ENCODE measurements around the gene XPNPEP1.
"Not testable (repeated sequence)": the region's sequence is repeated elsewhere in the genome, so short reads cannot be mapped to it uniquely, and the experiment has no call there.

The XPNPEP1 gene

GRCh38 chr10:109924087-109924486 lies 776 bp upstream of the XPNPEP1 start:
- DNase-seq (ENCODE audit: low read depth in 3 of 3): no peak

- DNase-seq (ENCODE audit: low read depth in 3 of 3): no peak
Measured at GRCh38 chr10:109922358-109922975, 844 bp downstream of the XPNPEP1 start.

- DNase-seq (ENCODE audit: low read depth in 3 of 3): no peak
Measured at GRCh38 chr10:109920016-109920415, 3.3 kb downstream of the XPNPEP1 start.

GRCh38 chr10:109919220-109919619 lies 4.1 kb downstream of the XPNPEP1 start:
- DNase-seq (ENCODE audit: low read depth in 3 of 3): no peak

GRCh38 chr10:109918707-109919106 lies 4.6 kb downstream of the XPNPEP1 start:
- not testable (repeated sequence) for DNase-seq (ENCODE audit: low read depth in 3 of 3)

GRCh38 chr10:109915566-109915965 lies 7.7 kb downstream of the XPNPEP1 start:
- no peak for DNase-seq (ENCODE audit: low read depth in 3 of 3)

GRCh38 chr10:109914966-109915365 lies 8.3 kb downstream of the XPNPEP1 start:
- DNase-seq (ENCODE audit: low read depth in 3 of 3): no peak

GRCh38 chr10:109913306-109913892 lies 9.9 kb downstream of the XPNPEP1 start:
- DNase-seq (ENCODE audit: low read depth in 3 of 3): no peak

GRCh38 chr10:109912335-109913281 lies 10.7 kb downstream of the XPNPEP1 start:
- no peak for DNase-seq (ENCODE audit: low read depth in 3 of 3)

- DNase-seq (ENCODE audit: low read depth in 3 of 3): no peak
Measured at GRCh38 chr10:109911903-109912302, 11.4 kb downstream of the XPNPEP1 start.

- no peak for DNase-seq (ENCODE audit: low read depth in 3 of 3)
Measured at GRCh38 chr10:109906316-109906715, 17.0 kb downstream of the XPNPEP1 start.

- DNase-seq (ENCODE audit: low read depth in 3 of 3): no peak
Measured at GRCh38 chr10:109904397-109904796, 18.9 kb downstream of the XPNPEP1 start.

- DNase-seq (ENCODE audit: low read depth in 3 of 3): no peak
Measured at GRCh38 chr10:109902992-109903947, 20.0 kb downstream of the XPNPEP1 start.

- DNase-seq (ENCODE audit: low read depth in 3 of 3): no peak
Measured at GRCh38 chr10:109899356-109900331, 23.7 kb downstream of the XPNPEP1 start.

- DNase-seq (ENCODE audit: low read depth in 3 of 3): no peak
Measured at GRCh38 chr10:109898666-109899355, 24.5 kb downstream of the XPNPEP1 start.

- DNase-seq (ENCODE audit: low read depth in 3 of 3): no peak
Measured at GRCh38 chr10:109898007-109898406, 25.3 kb downstream of the XPNPEP1 start.

GRCh38 chr10:109895848-109896247 lies 27.5 kb downstream of the XPNPEP1 start:
- no peak for DNase-seq (ENCODE audit: low read depth in 3 of 3)

GRCh38 chr10:109895095-109895818 lies 28.1 kb downstream of the XPNPEP1 start:
- no peak for DNase-seq (ENCODE audit: low read depth in 3 of 3)

- DNase-seq (ENCODE audit: low read depth in 3 of 3): no peak
Measured at GRCh38 chr10:109894516-109894915, 28.8 kb downstream of the XPNPEP1 start.

Measured in stimulated activated CD4-positive, alpha-beta T cell treated with anti-CD3 and anti-CD28 coated beads, TNF-alpha, amount 100 ng/mL, for 24 hours (primary cell).